Endodermal cell (in vitro differentiated cells): ENCODE results near the gene EPN2. TPM values are rescaled to one million over a fixed set of nuclear protein-coding genes. Genes with fewer than 3 reads are reported as not detected.
A peak's percentile ranks its signal among the peaks of the same experiment; 100 is the strongest.

Experiments
- DNase-seq: peaks from one replicate; pipeline ENCODE4 v3.0.0-alpha.2; 2017
- H3K27ac ChIP-seq: 2 replicates; pipeline ENCODE4 v1.5.1; 2013; ENCODE audit warnings: mild to moderate bottlenecking, low read depth, low read length, moderate library complexity
- H3K27me3 ChIP-seq: 2 replicates; pipeline ENCODE4 v1.6.1; 2013; ENCODE audit warnings: mild to moderate bottlenecking, low read length, moderate library complexity; ENCODE audit not compliant: insufficient read depth, control insufficient read depth, poor library complexity, severe bottlenecking
- H3K36me3 ChIP-seq: 2 replicates; pipeline ENCODE4 v1.7.0; 2013; ENCODE audit warnings: mild to moderate bottlenecking, low read length, moderate library complexity; ENCODE audit not compliant: control insufficient read depth, insufficient read depth
- H3K4me1 ChIP-seq: one replicate; pipeline ENCODE4 v1.7.0; 2013; ENCODE audit warnings: low read length; ENCODE audit not compliant: control insufficient read depth, insufficient read depth
- H3K4me3 ChIP-seq: 2 replicates; pipeline ENCODE4 v1.5.1; 2013; ENCODE audit warnings: mild to moderate bottlenecking, low read length, moderate library complexity
- H3K9ac ChIP-seq: 2 replicates; pipeline ENCODE4 v1.6.1; 2013; ENCODE audit warnings: mild to moderate bottlenecking, low read length, moderate library complexity; ENCODE audit not compliant: poor library complexity, severe bottlenecking; ENCODE audit errors: extremely low read depth
- H3K9me3 ChIP-seq: 2 replicates; pipeline ENCODE4 v1.6.1; 2013; ENCODE audit warnings: mild to moderate bottlenecking, low read length, moderate library complexity; ENCODE audit not compliant: control insufficient read depth
- H3K27ac Mint-ChIP-seq: 2 replicates; pipeline ENCODE4 v1.8.0; 2020; ENCODE audit warnings: mixed read lengths
- H3K27me3 Mint-ChIP-seq: 2 replicates; pipeline ENCODE4 v1.8.0; 2021; ENCODE audit warnings: mild to moderate bottlenecking, mixed read lengths; ENCODE audit not compliant: insufficient read depth
- H3K36me3 Mint-ChIP-seq: 2 replicates; pipeline ENCODE4 v1.8.0; 2020; ENCODE audit warnings: low read depth, mixed read lengths
- H3K4me1 Mint-ChIP-seq: 2 replicates; pipeline ENCODE4 v1.8.0; 2020; ENCODE audit warnings: mixed read lengths
- H3K4me3 Mint-ChIP-seq: 2 replicates; pipeline ENCODE4 v1.8.0; 2020; ENCODE audit warnings: mild to moderate bottlenecking, moderate library complexity, mixed read lengths
- H3K9me3 Mint-ChIP-seq: 2 replicates; pipeline ENCODE4 v1.8.0; 2020; ENCODE audit warnings: mild to moderate bottlenecking, mixed read lengths
- CTCF ChIP-seq: fragments of 200-600 bp; sonication (generic); conservative IDR thresholded peaks from 2 replicates; pipeline ENCODE4 v1.5.0; 2021; ENCODE audit warnings: antibody characterized with exemption, mild to moderate bottlenecking
- WGBS, 2 experiments: methylation state at CpG; one replicate each; pipeline versions ENCODE4 v1.1.5 to v1.1.7; 2013; ENCODE audit warnings: missing lambda C conversion rate in 2 of 2, mixed read lengths in 1 of 2; ENCODE audit not compliant: insufficient coverage in 1 of 2, insufficient read length in 1 of 2; 5-methylcytosine and 5-hydroxymethylcytosine counted together
- total RNA-seq, 2 donors: library from RNA; stranded (reverse); fragmentation: NEBNext Ultra II Directional in 1 of 2; extraction: Animal tissue kit (Norgen Biotek cat#: 25700) in 1 of 2; gene quantifications; 2 replicates in 1 of 2; 3 replicates in 1 of 2; pipeline ENCODE4 v1.2.1, GENCODE V29; 2021

The EPN2 gene
- total RNA-seq, 2 donors from 2014 or later: 46.0 to 50.9 TPM

GRCh38 chr17:19376811-19377210 is 139.6 kb downstream of the EPN2 start:
- Mint-ChIP-seq H3K36me3 (peaks cover 30% of the 10 kb centered on the region), H3K9me3 (no peaks in the 10 kb centered on the region), H3K4me1 (peaks cover 20% of the 10 kb centered on the region), H3K27ac (peak overlapping the region; percentile 99), H3K27me3 (no peaks in the 10 kb centered on the region), H3K4me3 (peak overlapping the region; percentile 98)
- H3K27me3 ChIP-seq: no peaks in the 10 kb centered on the region
- DNase-seq: peak; percentile 34
- H3K4me1 ChIP-seq: peaks cover 6% of the 10 kb centered on the region
- peaks cover 36% of the 10 kb centered on the region for H3K36me3 ChIP-seq
- TF ChIP-seq CTCF: no peak
- H3K9me3 ChIP-seq: no peaks in the 10 kb centered on the region
- H3K9ac ChIP-seq: peak overlapping the region; percentile 62
- no peak overlapping the region for H3K27ac ChIP-seq
- 80 to 88% methylated on average over 1 to 2 of the region's 2 CpGs for WGBS, 2 experiments
- H3K4me3 ChIP-seq: peak overlapping the region; percentile 97

- peaks cover 37% of the 10 kb centered on the region for H3K36me3 Mint-ChIP-seq
- peaks cover 22% of the 10 kb centered on the region for H3K4me1 Mint-ChIP-seq
- Histone ChIP-seq H3K9ac (peak overlapping the region; percentile 62), H3K4me3 (peak overlapping the region; percentile 97), H3K4me1 (peaks cover 9% of the 10 kb centered on the region), H3K27me3 (no peaks in the 10 kb centered on the region), H3K9me3 (no peaks in the 10 kb centered on the region), H3K27ac (peak overlapping the region; percentile 94), H3K36me3 (peaks cover 46% of the 10 kb centered on the region)
- 0% methylated on average over 20 to 67 of the region's 67 CpGs for WGBS, 2 experiments
- no peaks in the 10 kb centered on the region for H3K27me3 Mint-ChIP-seq
- H3K27ac Mint-ChIP-seq: peak overlapping the region; percentile 99
- DNase-seq: peak; percentile 100
- no peak for TF ChIP-seq CTCF
- H3K9me3 Mint-ChIP-seq: no peaks in the 10 kb centered on the region
- peak overlapping the region; percentile 98 for H3K4me3 Mint-ChIP-seq
Observed at GRCh38 chr17:19377602-19378415, 140.6 kb downstream of the EPN2 start.

GRCh38 chr17:19378416-19379360 is 141.5 kb downstream of the EPN2 start, which contains the start of gene MAPK7:
MAPK7 (plus strand) TSS chr17:19378498; CDS start chr17:19378901, 403 bp downstream.
- Histone ChIP-seq H3K4me3 (peak within 1 kb of the TSS; percentile 97), H3K4me1 (peaks cover 13% of the 10 kb centered on the region), H3K9me3 (no peaks in the 10 kb centered on the region), H3K27me3 (no peaks in the 10 kb centered on the region), H3K36me3 (peaks cover 54% of the 10 kb centered on the region), H3K9ac (peak within 1 kb of the TSS; percentile 65), H3K27ac (peak within 1 kb of the TSS; percentile 94)
- H3K36me3 Mint-ChIP-seq: peaks cover 41% of the 10 kb centered on the region
- H3K27ac Mint-ChIP-seq: peak within 1 kb of the TSS; percentile 99
- no peaks in the 10 kb centered on the region for H3K9me3 Mint-ChIP-seq
- H3K27me3 Mint-ChIP-seq: no peaks in the 10 kb centered on the region
- 6 to 10% methylated on average over 23 to 69 of the region's 69 CpGs for WGBS, 2 experiments
- peaks cover 24% of the 10 kb centered on the region for H3K4me1 Mint-ChIP-seq
- no peak for TF ChIP-seq CTCF
- H3K4me3 Mint-ChIP-seq: peak within 1 kb of the TSS; percentile 98
- DNase-seq: peak; percentile 72
